NK-92 (cell line): ENCODE results near the gene PTPRE.

Experiments
- DNase-seq: peaks from one replicate; lab custom pipeline; 2025; ENCODE audit not compliant: unreplicated experiment; lab: John Stamatoyannopoulos, UW

PTPRE gene

GRCh38 chr10:128068398-128069285 is 161.7 kb downstream of the PTPRE start:
- no peak for DNase-seq

- no peak for DNase-seq
These were observed 162.6 kb downstream of the PTPRE start for GRCh38 chr10:128069351-128070051.

- no peak for DNase-seq
These were observed 163.3 kb downstream of the PTPRE start for GRCh38 chr10:128070161-128070560.

GRCh38 chr10:128070721-128071416 is 164.0 kb downstream of the PTPRE start:
- no peak for DNase-seq

GRCh38 chr10:128071417-128071782 is 164.5 kb downstream of the PTPRE start:
- DNase-seq = no peak

- no peak for DNase-seq
These were observed 165.1 kb downstream of the PTPRE start for GRCh38 chr10:128072046-128072445.

- DNase-seq = no peak
These were observed 166.2 kb downstream of the PTPRE start for GRCh38 chr10:128072941-128073645.

GRCh38 chr10:128073890-128074289 is 167.0 kb downstream of the PTPRE start:
- no peak for DNase-seq

GRCh38 chr10:128074589-128074988 is 167.7 kb downstream of the PTPRE start:
- DNase-seq = no peak

- no peak for DNase-seq
These were observed 170.4 kb downstream of the PTPRE start for GRCh38 chr10:128077155-128077875.

- DNase-seq = no peak
These were observed 171.4 kb downstream of the PTPRE start for GRCh38 chr10:128078136-128078969.

GRCh38 chr10:128080231-128080630 is 173.3 kb downstream of the PTPRE start:
- DNase-seq = no peak

GRCh38 chr10:128080641-128081040 is 173.7 kb downstream of the PTPRE start:
- no peak for DNase-seq

- no peak for DNase-seq
These were observed 174.3 kb downstream of the PTPRE start for GRCh38 chr10:128081222-128081621.

- DNase-seq = no peak
These were observed 174.8 kb downstream of the PTPRE start for GRCh38 chr10:128081720-128082119.

- no peak for DNase-seq
These were observed 176.4 kb downstream of the PTPRE start for GRCh38 chr10:128083191-128083895.

GRCh38 chr10:128084364-128084763 is 177.5 kb downstream of the PTPRE start:
- DNase-seq = no peak

- DNase-seq = no peak
These were observed 178.1 kb downstream of the PTPRE start for GRCh38 chr10:128084991-128085390.
